ENCODE measurements around the gene APCDD1.

DNA sequence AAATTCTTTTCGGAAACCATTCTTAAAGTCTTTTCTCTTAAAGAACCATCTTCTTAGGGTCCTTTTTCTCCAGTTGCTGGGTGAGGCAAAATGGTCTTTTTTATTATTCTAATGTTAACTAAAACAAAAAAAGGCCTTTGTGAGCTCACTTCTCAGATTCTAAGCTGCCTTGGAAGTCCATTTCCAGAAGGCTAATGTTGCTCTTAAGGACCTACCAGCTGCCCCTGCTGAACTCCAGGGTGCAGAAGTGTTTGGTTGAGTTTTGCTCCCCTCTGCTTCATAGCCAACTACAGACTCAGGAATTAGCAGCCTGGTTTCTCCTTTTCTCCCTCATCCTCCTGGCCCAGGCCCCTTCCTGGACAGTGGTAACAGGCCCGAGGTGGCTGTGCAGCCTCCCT is 23.4 kb downstream of the APCDD1 start:
- TF ChIP-seq, protein P1, sequence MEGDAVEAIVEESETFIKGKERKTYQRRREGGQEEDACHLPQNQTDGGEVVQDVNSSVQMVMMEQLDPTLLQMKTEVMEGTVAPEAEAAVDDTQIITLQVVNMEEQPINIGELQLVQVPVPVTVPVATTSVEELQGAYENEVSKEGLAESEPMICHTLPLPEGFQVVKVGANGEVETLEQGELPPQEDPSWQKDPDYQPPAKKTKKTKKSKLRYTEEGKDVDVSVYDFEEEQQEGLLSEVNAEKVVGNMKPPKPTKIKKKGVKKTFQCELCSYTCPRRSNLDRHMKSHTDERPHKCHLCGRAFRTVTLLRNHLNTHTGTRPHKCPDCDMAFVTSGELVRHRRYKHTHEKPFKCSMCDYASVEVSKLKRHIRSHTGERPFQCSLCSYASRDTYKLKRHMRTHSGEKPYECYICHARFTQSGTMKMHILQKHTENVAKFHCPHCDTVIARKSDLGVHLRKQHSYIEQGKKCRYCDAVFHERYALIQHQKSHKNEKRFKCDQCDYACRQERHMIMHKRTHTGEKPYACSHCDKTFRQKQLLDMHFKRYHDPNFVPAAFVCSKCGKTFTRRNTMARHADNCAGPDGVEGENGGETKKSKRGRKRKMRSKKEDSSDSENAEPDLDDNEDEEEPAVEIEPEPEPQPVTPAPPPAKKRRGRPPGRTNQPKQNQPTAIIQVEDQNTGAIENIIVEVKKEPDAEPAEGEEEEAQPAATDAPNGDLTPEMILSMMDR (IDR thresholded peaks at IDR 0.05; ENCODE audit: borderline replicate concordance, extremely low read depth, low read length, poor library complexity, severe bottlenecking), result no peak
- no peak for TF ChIP-seq EZH2 (IDR thresholded peaks at IDR 0.05; ENCODE audit: borderline replicate concordance, low read depth, low read length, severe bottlenecking)
